ENCODE data around the gene IPCEF1. TPM values are rescaled to one million over a fixed set of nuclear protein-coding genes. Genes with fewer than 3 reads are reported as not detected.

IPCEF1 gene
- total RNA-seq, 4 donors from 2014 or later = 0.42 to 9.0 (median 3.1) TPM

- DNase-seq (ENCODE audit: low spot score in 2 of 2) = no peak
- WGBS = 94% methylated on average over 6 of the region's 6 CpGs
- H3K9me3 ChIP-seq = no peaks in the 10 kb centered on the region
- TF ChIP-seq EP300 (IDR thresholded peaks at IDR 0.05) (no peak), POLR2A (IDR thresholded peaks at IDR 0.05) (no peak), POLR2AphosphoS5 (IDR thresholded peaks at IDR 0.05) (no peak)
- no peaks in the 10 kb centered on the region for H3K4me1 ChIP-seq
- H3K27me3 ChIP-seq = no peaks in the 10 kb centered on the region
- no peaks in the 10 kb centered on the region for H3K36me3 ChIP-seq
- no peak overlapping the region for H3K27ac ChIP-seq
- H3K4me3 ChIP-seq = no peak overlapping the region
These were observed 8.6 kb downstream of the IPCEF1 start for GRCh38 chr6:154347981-154348380.

- no peaks in the 10 kb centered on the region for H3K9me3 ChIP-seq
- TF ChIP-seq POLR2A (IDR thresholded peaks at IDR 0.05) (no peak), EP300 (IDR thresholded peaks at IDR 0.05) (no peak), CTCF (IDR thresholded peaks at IDR 0.05) (no peak), POLR2AphosphoS5 (IDR thresholded peaks at IDR 0.05) (no peak)
- H3K4me3 ChIP-seq = no peak overlapping the region
- no peaks in the 10 kb centered on the region for H3K36me3 ChIP-seq
- no peaks in the 10 kb centered on the region for H3K4me1 ChIP-seq
- no peaks in the 10 kb centered on the region for H3K27me3 ChIP-seq
- no peak for DNase-seq (ENCODE audit: low spot score in 2 of 2)
- no peak overlapping the region for H3K27ac ChIP-seq
- 91% methylated on average over 4 of the region's 4 CpGs for WGBS
These were observed 10.8 kb downstream of the IPCEF1 start for GRCh38 chr6:154345811-154346210.

- no peak for TF ChIP-seq EP300 (IDR thresholded peaks at IDR 0.05)
- peak; percentile 29 to 51 for TF ChIP-seq CTCF (IDR thresholded peaks at IDR 0.05)
- TF ChIP-seq POLR2AphosphoS5 (IDR thresholded peaks at IDR 0.05) = no peak
- no peak for TF ChIP-seq POLR2A (IDR thresholded peaks at IDR 0.05)
- H3K27me3 ChIP-seq = no peaks in the 10 kb centered on the region
- peak overlapping the region; percentile 82 for H3K27ac ChIP-seq
- H3K36me3 ChIP-seq = no peaks in the 10 kb centered on the region
- no peaks in the 10 kb centered on the region for H3K4me1 ChIP-seq
- DNase-seq (ENCODE audit: low spot score in 2 of 2) = peak in 1 of 2 donors; percentile 74
- no peak overlapping the region for H3K4me3 ChIP-seq
- H3K9me3 ChIP-seq = no peaks in the 10 kb centered on the region
- 27% methylated on average over 16 of the region's 16 CpGs for WGBS
These were observed 12.9 kb downstream of the IPCEF1 start for GRCh38 chr6:154343473-154344308.

GRCh38 chr6:154341871-154342270 is 14.7 kb downstream of the IPCEF1 start:
- Histone ChIP-seq H3K27ac (no peak overlapping the region), H3K27me3 (no peaks in the 10 kb centered on the region), H3K4me3 (no peak overlapping the region), H3K4me1 (no peaks in the 10 kb centered on the region), H3K36me3 (no peaks in the 10 kb centered on the region), H3K9me3 (no peaks in the 10 kb centered on the region)
- no peak for TF ChIP-seq EP300 (IDR thresholded peaks at IDR 0.05)
- no peak for TF ChIP-seq POLR2AphosphoS5 (IDR thresholded peaks at IDR 0.05)
- no peak for TF ChIP-seq CTCF (IDR thresholded peaks at IDR 0.05)
- no peak for TF ChIP-seq POLR2A (IDR thresholded peaks at IDR 0.05)
- WGBS = 36% methylated on average over 5 of the region's 5 CpGs
- no peak for DNase-seq (ENCODE audit: low spot score in 2 of 2)

- H3K9me3 ChIP-seq = no peaks in the 10 kb centered on the region
- H3K27ac ChIP-seq = no peak overlapping the region
These were observed 15.3 kb downstream of the IPCEF1 start for GRCh38 chr6:154341336-154341735.

More at GRCh38 chr6:154341336-154341735, 15.3 kb downstream of the IPCEF1 start:
- no peak overlapping the region for H3K4me3 ChIP-seq
- no peaks in the 10 kb centered on the region for H3K27me3 ChIP-seq
- no peak for DNase-seq (ENCODE audit: low spot score in 2 of 2)
- no peaks in the 10 kb centered on the region for H3K4me1 ChIP-seq
- WGBS = 68% methylated on average over 4 of the region's 4 CpGs
- no peaks in the 10 kb centered on the region for H3K36me3 ChIP-seq
- no peak for TF ChIP-seq POLR2A (IDR thresholded peaks at IDR 0.05)
- no peak for TF ChIP-seq CTCF (IDR thresholded peaks at IDR 0.05)
- TF ChIP-seq POLR2AphosphoS5 (IDR thresholded peaks at IDR 0.05) = no peak
- no peak for TF ChIP-seq EP300 (IDR thresholded peaks at IDR 0.05)

Measured in suprapubic skin (tissue), 4 donors.